Measurements from ENCODE around the gene RDH16.

GRCh38 chr12:56941299-56942017 lies 15.9 kb downstream of the RDH16 start:
- TF ChIP-seq CTCF (IDR thresholded peaks at IDR 0.05; ENCODE audit: extremely low read depth in 1 of 2, insufficient read depth in 1 of 2, low read depth in 1 of 2, low read length in 2 of 2) (no peak), EZH2 (IDR thresholded peaks at IDR 0.05; ENCODE audit: borderline replicate concordance, low read depth, low read length, severe bottlenecking) (no peak), POLR2AphosphoS5 (IDR thresholded peaks at IDR 0.05; ENCODE audit: insufficient read depth, low read depth, low read length) (no peak), JUN (IDR thresholded peaks at IDR 0.05; ENCODE audit: borderline replicate concordance, insufficient read depth, insufficient read length, low read depth) (no peak), POLR2A (IDR thresholded peaks at IDR 0.05; ENCODE audit: low read depth, low read length) (no peak), GATA2 (IDR thresholded peaks at IDR 0.05; ENCODE audit: insufficient read depth, insufficient read length, low read depth, low read length) (no peak)
